H1 (cell line): ENCODE results near the gene JMJD7. TPM values are rescaled to one million over a fixed set of nuclear protein-coding genes. Genes with fewer than 3 reads are reported as not detected.

Experiments used
- ASH2L ChIP-seq: fragments of 200-600, 300-600 bp; sonication (generic); IDR thresholded peaks from one replicate; pipeline ENCODE4 v1.7.1; 2017; ENCODE audit warnings: low read length
- EP300 ChIP-seq, 2 experiments: IDR thresholded peaks; 1 replicate in 1 of 2; 2 replicates in 1 of 2; pipeline ENCODE4 v1.6.1; 2011 to 2012; ENCODE audit warnings: low read depth in 2 of 2, low read length in 2 of 2, mild to moderate bottlenecking in 2 of 2, borderline replicate concordance in 1 of 2, inconsistent platforms in 1 of 2, moderate library complexity in 1 of 2
- GTF2F1 ChIP-seq: IDR thresholded peaks from 2 replicates; pipeline ENCODE4 v1.6.1; 2012; ENCODE audit warnings: low read depth, low read length, improper control_type of control experiment, borderline replicate concordance
- KDM5A ChIP-seq: fragments of 200-600 bp; IDR thresholded peaks from 2 replicates; pipeline ENCODE4 v1.7.1; 2012; ENCODE audit warnings: mild to moderate bottlenecking, low read length, inconsistent platforms, mixed read lengths
- SP2 ChIP-seq: IDR thresholded peaks from 2 replicates; pipeline ENCODE4 v1.6.1; 2012; ENCODE audit warnings: mild to moderate bottlenecking, low read length, inconsistent platforms
- YY1 ChIP-seq: IDR thresholded peaks from 2 replicates; pipeline ENCODE4 v1.6.1; 2011; ENCODE audit warnings: low read depth, mild to moderate bottlenecking, low read length
- polyA plus RNA-seq, 7 experiments: library from polyadenylated mRNA; depleted of rRNA in 3 of 7; stranded (reverse) in 5 of 7; unstranded in 2 of 7; fragments of >200 nt in 5 of 7; fragments of 200-250 nt in 2 of 7; gene quantifications; 1 replicate in 5 of 7; 2 replicates in 1 of 7; 4 replicates in 1 of 7; pipeline versions ENCODE4 v1.2.1 to v1.2.3, GENCODE V29; 2011 to 2013; ENCODE audit warnings: missing spikeins in 2 of 7, mixed read lengths in 2 of 7
- total RNA-seq: library from RNA; stranded (reverse); fragmentation: NEBNext Ultra II Directional; extraction: Animal tissue kit (Norgen Biotek cat#: 25700); gene quantifications from 2 replicates; pipeline ENCODE4 v1.2.1, GENCODE V29; 2021

The JMJD7 gene
- total and polyA plus RNA-seq, 2 of the 8 experiments (the other 6 are each of a cell fraction or from before 2014, with no cell fraction given): 15.0 to 20.0 TPM

DNA sequence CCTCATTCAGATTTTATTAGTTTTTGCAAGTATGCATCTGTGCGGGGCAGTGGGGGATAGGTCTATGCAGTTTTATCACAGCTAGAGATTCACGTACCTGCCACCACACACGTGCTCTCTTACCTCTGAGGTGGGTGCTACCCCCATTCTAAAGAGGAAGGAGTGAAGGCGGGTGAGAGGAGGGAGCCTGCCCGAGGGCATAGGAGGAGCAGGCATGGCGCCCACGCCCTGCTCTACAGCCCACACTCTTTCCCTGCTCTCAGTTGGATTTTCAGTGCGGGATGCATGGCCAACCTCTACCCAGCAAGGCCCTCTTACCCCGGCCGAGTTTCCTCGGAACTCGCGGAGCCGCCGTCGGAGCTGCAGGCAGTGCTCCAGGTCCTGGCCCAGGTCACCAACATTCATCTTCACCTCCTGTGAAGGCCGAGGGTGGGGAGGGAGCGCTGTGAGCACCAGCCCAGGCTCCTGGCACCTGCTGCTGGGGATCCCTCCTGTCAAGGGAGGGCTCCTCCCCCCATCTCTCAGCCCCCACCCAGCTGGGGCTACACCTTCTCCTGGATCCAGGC is 37.7 kb downstream of the JMJD7 start (continued):
- no peak for TF ChIP-seq EP300 (IDR thresholded peaks at IDR 0.05; ENCODE audit: borderline replicate concordance in 1 of 2, low read depth in 2 of 2, low read length in 2 of 2)
- TF ChIP-seq GTF2F1: no peak
- no peak for TF ChIP-seq KDM5A
- no peak for TF ChIP-seq ASH2L
- no peak for TF ChIP-seq YY1
- no peak for TF ChIP-seq SP2
